Natural killer cell treated with Interleukin-12 subunit alpha and Interleukin-12 subunit beta and Interleukin-15 and Interleukin-18, amount 100 ng/mL, for 72 hours (primary cell): ENCODE results near the gene SLC5A12. TPM values are rescaled to one million over a fixed set of nuclear protein-coding genes. Genes with fewer than 3 reads are reported as not detected.

Experiments
- ATAC-seq, 2 donors: fragments of 150-1000 bp; cut with Tn5 transposase in 1 of 2; sonication (Bioruptor Pico), chemical (Tn5 transposase) in 1 of 2; 2 replicates each; pipeline ENCODE4 v1.10.0; 2021
- DNase-seq: peaks from one replicate; pipeline ENCODE4 v3.0.0; 2022; ENCODE audit warnings: low spot score
- H3K27ac Mint-ChIP-seq, 2 donors: 1 replicate in 1 of 2; 2 replicates in 1 of 2; pipeline ENCODE4 v1.8.0; 2022; ENCODE audit warnings: mixed read lengths in 2 of 2, mild to moderate bottlenecking in 1 of 2, moderate library complexity in 1 of 2
- H3K27me3 Mint-ChIP-seq, 2 donors: 1 replicate in 1 of 2; 2 replicates in 1 of 2; pipeline ENCODE4 v1.8.0; 2022; ENCODE audit warnings: mixed read lengths in 2 of 2
- H3K36me3 Mint-ChIP-seq: one replicate; pipeline ENCODE4 v1.8.0; 2022; ENCODE audit warnings: mixed read lengths
- H3K4me1 Mint-ChIP-seq, 2 donors: 1 replicate in 1 of 2; 2 replicates in 1 of 2; pipeline ENCODE4 v1.8.0; 2022; ENCODE audit warnings: low read depth in 2 of 2, mixed read lengths in 2 of 2, mild to moderate bottlenecking in 1 of 2
- H3K4me3 Mint-ChIP-seq: one replicate; pipeline ENCODE4 v1.8.0; 2022; ENCODE audit warnings: mixed read lengths
- H3K9me3 Mint-ChIP-seq: 2 replicates; pipeline ENCODE4 v1.8.0; 2022; ENCODE audit warnings: mixed read lengths
- total RNA-seq, 2 donors: library from RNA; stranded (reverse); gene quantifications; one replicate each; pipeline ENCODE4 v1.2.3, GENCODE V29; 2022

Gene SLC5A12
- total RNA-seq, 2 donors from 2014 or later: not detected

DNA sequence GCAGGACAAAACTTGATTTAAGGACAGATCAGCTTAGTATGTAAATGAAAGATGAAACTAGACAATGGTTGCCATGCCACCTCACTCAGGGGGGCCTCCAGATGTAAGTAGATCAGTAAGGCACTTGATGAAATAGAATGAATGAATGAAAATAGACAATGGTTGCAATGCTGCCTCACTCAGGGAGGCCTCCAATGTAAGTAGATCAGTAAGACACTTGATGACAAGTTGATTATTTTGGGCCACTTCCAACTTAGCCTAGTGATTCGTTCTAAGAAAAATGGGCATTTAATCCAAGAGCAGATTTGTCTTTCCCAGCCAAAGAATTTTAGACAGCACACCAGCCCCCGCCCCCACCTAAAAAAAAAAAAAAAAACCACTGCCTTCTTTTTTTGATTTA is 19.2 kb upstream of the SLC5A12 start:
- H3K4me1 Mint-ChIP-seq: no peaks in the 10 kb centered on the region
- ATAC-seq (no peak), DNase-seq (no peak)
- H3K9me3 Mint-ChIP-seq: peaks cover 17% of the 10 kb centered on the region
- H3K36me3 Mint-ChIP-seq: no peaks in the 10 kb centered on the region
- no peak overlapping the region for H3K4me3 Mint-ChIP-seq
- no peak overlapping the region for H3K27ac Mint-ChIP-seq
- H3K27me3 Mint-ChIP-seq: no peaks in the 10 kb centered on the region

DNA sequence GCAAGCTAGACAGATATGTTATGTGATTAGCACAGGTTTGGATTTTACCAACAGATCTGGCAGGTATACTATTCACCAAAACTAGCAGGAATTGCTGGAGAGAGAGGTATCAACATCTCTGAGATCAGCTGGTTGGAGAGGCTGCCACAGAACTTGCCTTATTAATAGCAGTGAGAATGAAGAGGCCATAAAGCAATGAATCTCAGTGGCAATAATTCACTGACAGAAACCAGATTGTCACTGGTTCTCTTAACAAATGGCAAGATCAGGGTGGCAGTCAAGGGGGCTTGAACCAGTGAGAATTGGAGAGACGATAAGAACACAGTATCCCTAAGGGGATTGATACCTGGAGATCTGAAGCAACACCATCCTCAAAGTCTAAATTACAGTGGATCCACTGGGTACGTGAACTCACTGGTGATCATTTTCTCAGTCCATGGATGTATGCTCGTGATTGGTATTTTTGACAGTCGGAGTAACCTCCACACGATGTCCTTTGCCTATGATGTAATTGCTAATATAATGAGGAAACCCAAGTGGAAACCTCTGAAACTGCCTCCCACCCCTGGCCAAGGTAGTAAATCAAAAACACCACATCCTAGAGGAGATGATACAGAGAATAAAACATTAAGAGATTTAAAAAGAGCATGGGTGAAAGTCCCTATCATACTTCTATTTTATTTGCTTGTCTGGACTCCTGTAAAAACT is 17.7 kb upstream of the SLC5A12 start:
- H3K27ac Mint-ChIP-seq: no peak overlapping the region

DNA sequence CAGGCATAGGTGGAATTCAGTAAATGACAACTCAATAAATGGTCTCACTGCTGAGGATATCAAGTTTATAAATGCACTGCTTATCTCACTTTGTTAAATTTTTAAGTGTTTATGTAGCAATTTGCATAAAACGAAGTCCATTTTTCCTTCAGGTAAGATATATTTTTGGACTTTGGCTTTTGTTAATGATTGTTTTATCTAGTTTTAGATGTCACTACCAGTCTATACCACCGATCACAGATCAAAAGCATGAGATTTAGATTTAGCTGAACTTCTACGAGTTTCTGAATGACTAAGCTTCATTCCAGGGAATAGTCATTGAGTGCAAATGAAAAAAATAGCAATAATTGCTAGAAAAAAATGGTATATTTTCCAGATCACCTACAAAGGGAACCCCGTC is 12.8 kb upstream of the SLC5A12 start:
- no peak for ATAC-seq

More for the DNA sequence above, 17.7 kb upstream of the SLC5A12 start:
- no peaks in the 10 kb centered on the region for H3K36me3 Mint-ChIP-seq
- H3K4me1 Mint-ChIP-seq: no peaks in the 10 kb centered on the region
- no peak overlapping the region for H3K4me3 Mint-ChIP-seq
- H3K9me3 Mint-ChIP-seq: peaks cover 17% of the 10 kb centered on the region
- no peak for DNase-seq
- H3K27me3 Mint-ChIP-seq: no peaks in the 10 kb centered on the region
- no peak for ATAC-seq

DNA sequence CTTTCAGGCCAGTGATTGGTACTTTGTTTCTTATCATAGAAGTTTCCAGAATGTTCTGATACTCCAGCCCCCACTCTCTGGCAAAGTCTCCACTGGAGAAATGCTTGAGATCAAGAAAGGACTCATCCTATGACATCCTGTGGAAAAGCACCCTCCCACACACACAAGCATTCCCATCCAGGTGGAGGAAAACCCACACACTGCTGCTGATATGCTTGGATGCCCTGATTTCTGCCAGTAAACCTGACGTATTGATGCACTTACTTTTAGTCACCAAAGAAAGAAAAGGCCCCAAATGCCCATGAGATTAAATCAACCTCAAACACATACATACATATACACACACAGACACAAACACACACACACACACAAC is 9.2 kb upstream of the SLC5A12 start:
- Mint-ChIP-seq H3K36me3 (no peaks in the 10 kb centered on the region), H3K27ac (no peak overlapping the region), H3K4me1 (no peaks in the 10 kb centered on the region), H3K9me3 (peaks cover 11% of the 10 kb centered on the region), H3K4me3 (no peak overlapping the region), H3K27me3 (no peaks in the 10 kb centered on the region)
- no peak for ATAC-seq
- no peak for DNase-seq

More for the DNA sequence above, 12.8 kb upstream of the SLC5A12 start:
- Mint-ChIP-seq H3K27ac (no peak overlapping the region), H3K27me3 (no peaks in the 10 kb centered on the region), H3K9me3 (peaks cover 19% of the 10 kb centered on the region), H3K4me1 (no peaks in the 10 kb centered on the region), H3K4me3 (no peak overlapping the region), H3K36me3 (no peaks in the 10 kb centered on the region)
- no peak for DNase-seq

DNA sequence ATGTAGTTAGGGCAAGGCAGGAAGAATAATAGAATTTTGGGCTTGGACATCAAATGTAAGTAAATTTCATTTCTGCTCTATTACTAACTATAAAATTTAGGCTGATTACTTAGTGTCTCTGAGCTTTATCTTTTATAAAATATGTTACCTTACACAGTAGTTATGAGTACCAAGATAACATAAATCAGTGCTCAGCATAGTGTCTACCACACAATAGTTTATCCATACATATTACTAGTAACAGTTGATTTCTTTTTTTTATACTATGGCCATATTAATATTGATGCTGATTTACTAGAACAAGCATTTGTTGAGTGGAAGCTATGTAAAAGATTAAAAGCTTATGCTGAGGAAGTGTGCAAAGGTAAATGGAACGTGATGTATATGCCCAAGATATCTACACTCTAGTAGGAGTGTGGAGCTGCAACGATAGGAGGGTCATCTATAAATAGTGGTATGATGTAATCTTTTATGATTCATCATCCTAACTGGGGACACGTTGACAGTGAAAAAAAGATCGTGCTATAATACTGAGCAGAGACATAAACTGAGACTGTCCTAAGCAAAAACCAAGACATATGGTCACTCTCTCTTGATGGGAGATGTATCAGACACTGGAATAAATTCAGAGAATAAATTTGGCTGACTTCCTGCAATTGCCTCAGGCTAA is 8.7 kb upstream of the SLC5A12 start:
- no peak overlapping the region for H3K4me3 Mint-ChIP-seq
- DNase-seq (no peak), ATAC-seq (no peak)
- no peaks in the 10 kb centered on the region for H3K4me1 Mint-ChIP-seq
- H3K9me3 Mint-ChIP-seq: peaks cover 11% of the 10 kb centered on the region
- no peaks in the 10 kb centered on the region for H3K27me3 Mint-ChIP-seq
- H3K36me3 Mint-ChIP-seq: no peaks in the 10 kb centered on the region
- H3K27ac Mint-ChIP-seq: no peak overlapping the region

DNA sequence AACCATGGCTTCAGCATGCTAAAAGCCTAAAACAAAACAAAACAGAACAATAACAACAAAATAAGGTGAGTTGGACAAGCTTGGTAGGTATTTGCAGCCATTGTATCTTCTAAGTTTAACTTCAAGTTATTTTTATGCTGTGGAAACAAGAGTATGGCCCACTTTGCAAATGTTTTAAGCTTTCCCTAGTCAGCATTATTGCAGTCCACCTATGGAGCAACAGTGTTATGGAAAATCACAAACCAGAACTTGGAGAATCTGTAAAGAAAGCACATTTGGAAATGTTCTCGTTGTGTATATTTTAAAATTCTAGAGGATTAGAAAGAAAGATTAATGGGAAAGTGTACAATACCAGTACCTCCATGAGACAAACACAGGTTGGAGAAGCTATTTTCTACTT is 7.4 kb upstream of the SLC5A12 start:
- H3K27me3 Mint-ChIP-seq: no peaks in the 10 kb centered on the region
- no peaks in the 10 kb centered on the region for H3K36me3 Mint-ChIP-seq
- H3K9me3 Mint-ChIP-seq: peaks cover 12% of the 10 kb centered on the region
- ATAC-seq (no peak), DNase-seq (no peak)
- no peaks in the 10 kb centered on the region for H3K4me1 Mint-ChIP-seq
- H3K4me3 Mint-ChIP-seq: no peak overlapping the region
- no peak overlapping the region for H3K27ac Mint-ChIP-seq

DNA sequence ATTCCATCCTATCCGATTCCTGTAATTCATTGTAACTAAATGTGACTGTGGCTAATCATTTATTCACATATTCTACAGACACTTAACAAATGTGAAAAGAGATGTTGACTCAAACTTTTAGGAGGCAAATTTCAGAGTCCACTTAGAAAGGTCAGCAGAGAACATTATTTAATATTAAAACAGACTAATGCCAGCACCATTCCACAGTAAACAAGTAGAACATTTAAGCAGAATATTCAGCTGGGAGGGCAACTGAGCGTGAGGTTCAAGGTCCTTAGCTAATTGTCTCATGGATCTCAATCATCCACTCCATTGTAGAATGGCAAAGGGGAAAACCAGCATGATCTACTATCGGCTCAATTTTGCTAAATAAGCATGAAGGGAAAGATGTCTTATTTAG is 5.1 kb upstream of the SLC5A12 start:
- H3K27me3 Mint-ChIP-seq: no peaks in the 10 kb centered on the region
- no peaks in the 10 kb centered on the region for H3K36me3 Mint-ChIP-seq
- ATAC-seq (no peak), DNase-seq (no peak)
- peaks cover 12% of the 10 kb centered on the region for H3K9me3 Mint-ChIP-seq
- no peaks in the 10 kb centered on the region for H3K4me1 Mint-ChIP-seq
- no peak overlapping the region for H3K4me3 Mint-ChIP-seq
- H3K27ac Mint-ChIP-seq: no peak overlapping the region

DNA sequence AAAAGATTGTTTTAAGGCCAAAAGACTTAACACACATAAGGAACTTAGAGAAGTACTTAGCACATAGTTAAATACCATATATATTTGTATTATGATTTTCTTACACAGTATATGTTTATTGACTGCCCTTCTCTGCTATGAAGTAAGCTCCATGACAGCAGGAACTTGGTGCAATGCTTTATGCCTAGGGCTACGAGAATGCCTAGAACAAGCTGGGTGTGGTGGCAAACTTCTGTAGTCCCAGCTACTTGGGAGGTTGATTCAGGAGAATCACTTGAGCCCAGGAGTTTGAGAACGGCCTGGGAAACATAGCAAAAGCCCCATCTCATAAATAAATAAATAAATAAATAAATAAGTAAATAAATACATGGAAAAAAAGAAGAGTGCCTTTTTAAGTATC is 1.9 kb downstream of the SLC5A12 start:
- DNase-seq (no peak), ATAC-seq (no peak)
- no peaks in the 10 kb centered on the region for H3K4me1 Mint-ChIP-seq
- H3K36me3 Mint-ChIP-seq: peaks cover 4% of the 10 kb centered on the region
- peaks cover 17% of the 10 kb centered on the region for H3K9me3 Mint-ChIP-seq
- no peak overlapping the region for H3K27ac Mint-ChIP-seq
- H3K27me3 Mint-ChIP-seq: no peaks in the 10 kb centered on the region
- H3K4me3 Mint-ChIP-seq: no peak overlapping the region

DNA sequence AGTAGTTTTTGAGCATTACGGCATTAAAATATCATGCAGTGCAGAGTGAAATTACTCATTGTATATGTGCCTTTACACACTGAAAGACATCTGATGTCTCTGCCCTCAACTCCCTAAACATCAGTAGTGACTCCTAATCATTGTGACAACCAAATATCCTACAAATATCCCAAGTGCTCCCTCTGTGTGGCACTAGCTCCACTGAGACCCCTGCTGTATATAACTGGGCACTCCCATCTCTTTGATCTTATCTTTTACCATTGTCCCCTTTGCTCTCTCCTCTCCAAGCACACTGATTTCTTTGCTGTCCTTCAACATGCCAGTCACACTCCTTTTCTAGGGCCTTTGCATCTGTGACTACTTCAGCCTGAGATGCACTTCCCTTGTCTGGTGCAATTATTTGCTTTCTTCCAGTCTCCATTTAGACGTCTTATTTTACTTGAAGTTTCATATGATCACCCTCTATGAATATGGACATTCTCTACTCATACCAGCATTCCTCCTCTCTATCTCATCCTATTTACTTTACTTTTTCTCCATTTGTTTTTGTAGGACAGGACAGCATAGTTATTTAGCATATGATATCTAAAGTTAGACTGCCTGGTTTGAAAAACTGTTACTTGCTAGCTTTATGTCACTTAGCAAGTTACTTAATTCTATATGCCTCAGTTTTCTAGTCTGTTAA is 2.4 kb downstream of the SLC5A12 start:
- no peaks in the 10 kb centered on the region for H3K4me1 Mint-ChIP-seq
- H3K27me3 Mint-ChIP-seq: no peaks in the 10 kb centered on the region
- H3K36me3 Mint-ChIP-seq: peaks cover 4% of the 10 kb centered on the region
- no peak overlapping the region for H3K27ac Mint-ChIP-seq
- no peak overlapping the region for H3K4me3 Mint-ChIP-seq
- ATAC-seq: no peak
- peaks cover 17% of the 10 kb centered on the region for H3K9me3 Mint-ChIP-seq
- DNase-seq: no peak

DNA sequence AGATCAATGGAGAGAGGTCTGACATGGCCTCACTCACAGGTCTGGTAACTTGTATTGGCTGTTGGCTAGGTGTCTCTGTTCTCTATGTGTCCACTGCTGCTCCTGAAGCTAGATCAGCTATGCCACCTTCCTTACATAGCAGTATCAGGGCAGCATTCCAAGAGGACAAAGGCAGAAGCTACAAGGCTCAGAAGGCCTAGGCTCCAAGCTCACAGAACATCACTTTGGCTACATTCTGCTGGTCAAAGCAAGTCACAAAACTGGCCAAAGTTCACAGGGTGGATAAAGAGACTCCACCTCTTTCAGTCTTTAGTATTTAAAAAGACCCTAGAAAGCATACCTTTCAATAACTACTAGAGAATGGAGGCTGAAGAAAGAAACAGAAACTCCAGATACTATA is 4.1 kb downstream of the SLC5A12 start:
- Mint-ChIP-seq H3K9me3 (peaks cover 16% of the 10 kb centered on the region), H3K27me3 (no peaks in the 10 kb centered on the region), H3K27ac (no peak overlapping the region), H3K4me1 (no peaks in the 10 kb centered on the region), H3K36me3 (peaks cover 4% of the 10 kb centered on the region), H3K4me3 (no peak overlapping the region)
- ATAC-seq (no peak), DNase-seq (no peak)

DNA sequence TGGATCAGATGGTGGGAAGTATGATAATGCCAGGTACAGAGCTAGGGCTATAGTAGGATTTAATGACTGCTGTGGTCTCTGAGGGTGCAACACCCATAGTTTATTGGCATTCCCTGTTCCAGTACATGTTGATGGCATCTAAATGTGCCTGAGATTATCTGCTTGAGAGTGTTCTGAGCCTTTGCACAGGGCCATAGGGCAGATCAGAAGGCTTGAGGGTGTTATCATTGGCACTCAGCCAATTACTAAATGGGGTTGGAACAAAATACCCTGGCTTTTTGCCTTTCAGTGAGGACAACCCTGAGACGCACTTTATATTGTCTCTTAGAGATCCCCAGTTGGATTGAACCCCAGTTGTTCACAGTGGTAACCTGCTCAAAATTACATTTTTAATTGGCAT is 6.7 kb downstream of the SLC5A12 start:
- ATAC-seq (no peak), DNase-seq (no peak)
- Mint-ChIP-seq H3K27me3 (no peaks in the 10 kb centered on the region), H3K4me3 (no peak overlapping the region), H3K36me3 (peaks cover 4% of the 10 kb centered on the region), H3K4me1 (no peaks in the 10 kb centered on the region), H3K27ac (no peak overlapping the region), H3K9me3 (peaks cover 16% of the 10 kb centered on the region)

DNA sequence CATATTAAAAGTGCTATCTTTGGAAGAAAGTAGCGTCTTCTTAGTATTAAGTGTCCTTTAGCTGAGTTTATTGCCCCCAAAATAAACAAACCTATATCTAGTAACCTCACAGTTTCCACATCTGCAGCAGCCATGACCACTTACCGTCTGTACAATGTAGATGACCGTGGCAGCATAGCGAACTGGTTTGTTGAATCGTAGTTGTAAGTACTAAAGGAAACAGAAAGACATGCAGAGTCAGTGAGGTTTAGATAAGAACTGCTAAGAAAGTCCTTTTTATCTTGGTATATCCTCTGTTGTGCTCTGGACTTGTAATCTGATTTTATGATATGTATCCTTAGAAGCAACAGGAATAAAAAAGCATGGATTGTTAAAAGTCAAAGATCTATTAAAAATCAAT is 9.4 kb downstream of the SLC5A12 start:
- Mint-ChIP-seq H3K27me3 (no peaks in the 10 kb centered on the region), H3K36me3 (peaks cover 4% of the 10 kb centered on the region), H3K4me3 (no peak overlapping the region), H3K4me1 (no peaks in the 10 kb centered on the region), H3K9me3 (peaks cover 14% of the 10 kb centered on the region), H3K27ac (no peak overlapping the region)
- ATAC-seq: no peak
- no peak for DNase-seq

DNA sequence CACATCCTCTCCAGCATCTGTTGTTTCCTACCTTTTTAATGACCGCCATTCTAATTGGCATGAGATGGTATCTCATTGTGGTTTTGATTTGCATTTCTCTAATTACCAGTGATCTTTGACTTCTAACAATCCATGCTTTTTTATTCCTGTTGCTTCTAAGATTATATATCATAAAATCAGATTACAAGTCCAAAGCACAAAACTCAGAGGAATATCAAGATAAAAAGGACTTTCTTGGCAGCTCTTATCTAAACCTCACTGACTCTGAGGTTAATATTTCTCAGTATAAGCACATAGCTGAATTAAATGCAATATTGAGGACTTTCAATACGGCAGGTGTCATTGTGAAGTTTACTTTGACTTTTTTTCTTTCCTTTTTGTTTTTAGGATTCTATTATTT is 11.4 kb downstream of the SLC5A12 start:
- peaks cover 15% of the 10 kb centered on the region for H3K9me3 Mint-ChIP-seq
- DNase-seq (no peak), ATAC-seq (no peak)
- H3K4me3 Mint-ChIP-seq: no peak overlapping the region
- H3K27me3 Mint-ChIP-seq: no peaks in the 10 kb centered on the region
- no peaks in the 10 kb centered on the region for H3K4me1 Mint-ChIP-seq
- no peaks in the 10 kb centered on the region for H3K36me3 Mint-ChIP-seq
- H3K27ac Mint-ChIP-seq: no peak overlapping the region

DNA sequence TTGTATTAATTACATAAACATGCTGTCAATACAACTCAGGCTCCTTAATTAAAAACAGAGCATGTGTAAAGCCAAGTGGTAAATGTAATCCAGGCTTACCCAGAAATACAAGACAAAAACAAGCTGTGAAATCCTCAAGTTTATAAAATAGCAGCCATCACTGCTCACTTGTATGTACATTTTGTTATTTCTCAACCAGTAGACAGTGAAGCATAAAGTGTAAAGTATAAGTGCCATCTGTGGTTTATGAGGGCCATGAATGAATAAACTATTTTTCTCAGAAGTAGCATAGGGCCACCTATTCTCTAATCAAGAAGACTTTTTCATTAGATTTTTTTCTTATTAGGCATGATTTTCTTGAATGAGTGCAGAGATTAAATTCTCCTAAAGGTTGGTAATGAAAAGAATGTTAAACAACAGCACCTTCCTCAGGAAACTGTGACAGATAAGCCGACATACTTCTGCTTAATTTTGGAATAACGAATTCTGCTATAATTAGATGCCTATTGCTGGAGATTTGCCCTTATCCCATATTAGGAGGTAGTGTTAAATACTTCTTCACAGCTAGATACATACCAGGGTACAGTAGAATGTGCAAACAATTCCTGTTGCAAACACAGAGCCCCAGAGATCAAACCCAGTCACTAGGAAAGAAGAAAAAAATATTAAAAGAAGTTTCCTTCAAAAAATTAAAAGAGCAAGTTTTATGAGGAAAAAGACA is 13.0 kb downstream of the SLC5A12 start:
- no peaks in the 10 kb centered on the region for H3K27me3 Mint-ChIP-seq
- H3K36me3 Mint-ChIP-seq: peaks cover 4% of the 10 kb centered on the region
- no peak overlapping the region for H3K27ac Mint-ChIP-seq
- H3K4me3 Mint-ChIP-seq: no peak overlapping the region
- H3K4me1 Mint-ChIP-seq: no peaks in the 10 kb centered on the region
- peaks cover 20% of the 10 kb centered on the region for H3K9me3 Mint-ChIP-seq
- no peak for DNase-seq
- ATAC-seq: no peak
